Heart left ventricle (tissue), 13 donors: ENCODE measurements around the gene IKBIP.

Experiments used
- POLR2A ChIP-seq, 2 donors: fragments of 450-650 bp; IDR thresholded peaks; one replicate each; pipeline ENCODE4 v1.6.1; 2017; ENCODE audit warnings: antibody characterized with exemption in 2 of 2, mild to moderate bottlenecking in 2 of 2, moderate library complexity in 2 of 2
- TF ChIP-seq, protein P1 (sequence below), 12 donors: fragments of 200-600 bp; sonication (generic) in 4 of 12; IDR thresholded peaks; one replicate each; pipeline versions ENCODE4 v1.5.0 to v1.8.0; 2018 to 2022; ENCODE audit warnings: antibody characterized with exemption in 12 of 12, mild to moderate bottlenecking in 5 of 12
- donor health status: ischemic (EF 13 %, LVEDD 7.1; RV severe dilation, severe dysfunction).
- donor health status: DM: no; HTN: yes; CAD: no.
- donor health status: DM: no; HTN: no; CAD: no.
- donor health status: ischemic (EF 25% LVEDD 6.9; RV normal size, moderate dysfunction).
- donor health status: ischemic (EF 25% LVEDD 5.7; RV mildly dilated, moderate dysfunction).
- donor health status: ischemic (EF 35%, LVEDD 5.7; RV mildly dilated, moderate dysfunction).
- donor health status: nonischemic (EF 11% LVEDD 7.7; RV severe dilation, severe dysfunction).
- donor health status: DM: yes; HTN: yes; CAD: no.
- donor health status: PGD.
- donor health status: ischemic (EF 29% LVEDD 5.4; RV normal size, mild dysfunction).
- donor health status: nonischemic (EF 23%, LVEDD 6.1; RV moderate dilation, normal function).

DNA sequence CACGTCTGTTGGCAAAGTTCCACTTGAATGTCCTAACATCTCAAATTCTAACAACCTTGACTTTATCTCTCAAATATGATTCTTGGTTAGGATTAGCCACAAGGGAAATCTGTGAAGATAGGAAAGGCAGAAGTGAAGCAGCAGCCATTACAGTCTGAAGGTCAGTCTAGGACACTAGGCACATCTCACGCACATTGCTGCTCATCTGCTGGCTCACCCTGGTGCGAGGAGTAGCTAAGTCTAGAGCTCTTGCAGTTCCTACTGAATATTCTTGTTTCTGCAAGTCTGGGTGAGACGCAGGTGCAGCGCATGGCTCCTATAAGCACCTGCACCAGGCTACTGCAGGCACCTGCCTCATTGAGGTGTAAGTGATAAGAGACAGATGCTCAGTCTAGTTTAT, 57.5 kb downstream of the IKBIP start:
- TF ChIP-seq, protein P1, sequence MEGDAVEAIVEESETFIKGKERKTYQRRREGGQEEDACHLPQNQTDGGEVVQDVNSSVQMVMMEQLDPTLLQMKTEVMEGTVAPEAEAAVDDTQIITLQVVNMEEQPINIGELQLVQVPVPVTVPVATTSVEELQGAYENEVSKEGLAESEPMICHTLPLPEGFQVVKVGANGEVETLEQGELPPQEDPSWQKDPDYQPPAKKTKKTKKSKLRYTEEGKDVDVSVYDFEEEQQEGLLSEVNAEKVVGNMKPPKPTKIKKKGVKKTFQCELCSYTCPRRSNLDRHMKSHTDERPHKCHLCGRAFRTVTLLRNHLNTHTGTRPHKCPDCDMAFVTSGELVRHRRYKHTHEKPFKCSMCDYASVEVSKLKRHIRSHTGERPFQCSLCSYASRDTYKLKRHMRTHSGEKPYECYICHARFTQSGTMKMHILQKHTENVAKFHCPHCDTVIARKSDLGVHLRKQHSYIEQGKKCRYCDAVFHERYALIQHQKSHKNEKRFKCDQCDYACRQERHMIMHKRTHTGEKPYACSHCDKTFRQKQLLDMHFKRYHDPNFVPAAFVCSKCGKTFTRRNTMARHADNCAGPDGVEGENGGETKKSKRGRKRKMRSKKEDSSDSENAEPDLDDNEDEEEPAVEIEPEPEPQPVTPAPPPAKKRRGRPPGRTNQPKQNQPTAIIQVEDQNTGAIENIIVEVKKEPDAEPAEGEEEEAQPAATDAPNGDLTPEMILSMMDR (IDR thresholded peaks at IDR 0.05), result no peak
- no peak for TF ChIP-seq POLR2A (IDR thresholded peaks at IDR 0.05)
